ENCODE results near the gene RGS19.

Gene RGS19

DNA sequence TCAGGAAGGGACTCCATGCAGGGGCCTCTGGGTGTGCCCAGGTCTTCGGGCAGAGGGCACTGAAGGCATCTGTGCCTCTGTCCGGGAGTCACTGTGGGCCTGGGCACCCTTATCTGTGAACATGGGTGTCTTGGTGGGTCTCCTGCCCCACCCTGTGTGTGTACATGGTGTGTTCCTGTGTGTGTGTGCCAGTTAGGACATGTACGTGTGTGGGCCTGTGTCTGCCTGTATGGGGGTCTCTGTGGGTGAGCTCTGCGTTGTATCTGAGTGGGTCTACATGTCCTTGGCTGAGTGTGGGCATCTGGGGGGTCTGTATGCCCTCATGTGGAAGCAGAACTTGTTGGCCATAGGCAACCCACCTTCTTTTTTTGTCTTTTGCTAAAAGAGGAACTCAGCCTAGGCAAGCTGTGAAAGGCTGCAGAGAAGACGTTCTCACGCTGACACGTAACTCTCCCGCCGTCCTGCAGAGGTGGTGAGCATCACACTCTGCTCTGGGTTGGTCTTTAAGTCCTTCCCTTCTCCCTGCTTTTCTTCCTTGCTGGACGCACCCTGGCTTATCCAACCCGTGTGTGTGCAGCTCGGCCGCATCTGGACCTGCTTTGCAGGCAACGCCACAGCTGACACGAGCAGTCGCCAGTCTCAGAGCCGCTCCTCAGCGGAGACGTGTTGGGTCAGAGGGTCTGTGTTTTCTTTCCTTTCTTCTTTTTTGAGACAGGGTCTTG lies 28.6 kb upstream of the RGS19 start:
- no peak for DNase-seq (ENCODE audit: extremely low spot score)
- POLR2A ChIA-PET = interaction anchor here (1.1 kb wide), 1 partner anchor 45 kb away, joined by 3 read pairs; the partner anchor contains the start of gene TCEA2
- CTCF ChIA-PET = no interaction called here
- no peak for TF ChIP-seq ARNT (IDR thresholded peaks at IDR 0.05)
- no peak for TF ChIP-seq BHLHE40 (IDR thresholded peaks at IDR 0.05; ENCODE audit: borderline replicate concordance)
- TF ChIP-seq FOXK2 (IDR thresholded peaks at IDR 0.05) = no peak
- no peak for TF ChIP-seq LEF1 (IDR thresholded peaks at IDR 0.05; ENCODE audit: borderline replicate concordance)
- TF ChIP-seq, protein P1, sequence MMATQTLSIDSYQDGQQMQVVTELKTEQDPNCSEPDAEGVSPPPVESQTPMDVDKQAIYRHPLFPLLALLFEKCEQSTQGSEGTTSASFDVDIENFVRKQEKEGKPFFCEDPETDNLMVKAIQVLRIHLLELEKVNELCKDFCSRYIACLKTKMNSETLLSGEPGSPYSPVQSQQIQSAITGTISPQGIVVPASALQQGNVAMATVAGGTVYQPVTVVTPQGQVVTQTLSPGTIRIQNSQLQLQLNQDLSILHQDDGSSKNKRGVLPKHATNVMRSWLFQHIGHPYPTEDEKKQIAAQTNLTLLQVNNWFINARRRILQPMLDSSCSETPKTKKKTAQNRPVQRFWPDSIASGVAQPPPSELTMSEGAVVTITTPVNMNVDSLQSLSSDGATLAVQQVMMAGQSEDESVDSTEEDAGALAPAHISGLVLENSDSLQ (IDR thresholded peaks at IDR 0.05) = no peak
- TF ChIP-seq NFRKB (IDR thresholded peaks at IDR 0.05) = no peak
- no peak for TF ChIP-seq FOXM1 (IDR thresholded peaks at IDR 0.05; ENCODE audit: borderline replicate concordance)
- no peak for TF ChIP-seq SUZ12 (IDR thresholded peaks at IDR 0.05)
- no peak for TF ChIP-seq ELF4 (IDR thresholded peaks at IDR 0.05)
- no peak for TF ChIP-seq CTBP1 (IDR thresholded peaks at IDR 0.05; ENCODE audit: borderline replicate concordance)
- TF ChIP-seq FOXA1 (IDR thresholded peaks at IDR 0.05) = no peak
- no peak for TF ChIP-seq SP1 (IDR thresholded peaks at IDR 0.05)
- no peak for TF ChIP-seq ZNF384 (IDR thresholded peaks at IDR 0.05)
- no peak for TF ChIP-seq TARDBP (IDR thresholded peaks at IDR 0.05)

DNA sequence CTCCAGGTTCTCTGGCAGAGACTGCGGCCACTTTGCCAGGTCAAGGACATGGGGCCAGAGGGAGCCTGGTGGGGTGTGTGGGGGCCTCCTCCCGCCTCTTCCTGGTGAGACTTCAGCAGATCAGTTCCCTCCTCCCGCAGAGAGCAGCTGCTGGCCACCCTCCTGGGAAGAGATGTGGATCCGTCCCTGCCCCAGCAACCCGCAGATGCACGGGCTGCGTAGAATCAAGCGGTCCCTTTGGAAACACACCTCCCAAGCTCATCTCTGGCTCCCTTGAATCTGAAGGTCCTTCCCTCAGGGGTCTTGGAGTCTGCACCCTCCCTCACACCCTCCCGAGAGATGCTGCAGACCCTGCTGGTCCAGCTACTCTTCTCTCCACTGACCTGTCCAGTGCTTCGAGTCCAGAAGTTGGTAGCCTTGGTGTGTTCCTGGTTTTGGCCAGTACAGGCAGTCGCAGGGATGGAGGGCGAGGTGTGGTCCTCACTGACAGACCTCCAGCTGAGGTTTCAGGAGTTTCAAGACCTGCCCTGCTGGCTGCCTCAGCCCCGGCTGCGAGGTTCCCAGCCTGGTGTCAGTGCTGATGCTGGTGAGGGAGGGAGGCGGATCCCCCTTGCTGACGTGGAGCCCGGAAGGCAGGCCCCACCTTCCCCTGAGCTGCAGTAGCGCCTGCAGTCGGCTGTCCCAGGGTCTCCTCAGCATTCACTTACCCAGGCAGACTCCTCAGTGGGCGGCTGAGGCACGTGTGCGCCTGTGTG lies 27.8 kb upstream of the RGS19 start, which contains the start of gene NPBWR2:
NPBWR2 (minus strand) TSS at position 585 of the 755 bp plus-strand sequence. CDS start 734 bp downstream, outside the sequence.
- DNase-seq (ENCODE audit: extremely low spot score) = no peak
- CTCF ChIA-PET = no interaction called here

DNA sequence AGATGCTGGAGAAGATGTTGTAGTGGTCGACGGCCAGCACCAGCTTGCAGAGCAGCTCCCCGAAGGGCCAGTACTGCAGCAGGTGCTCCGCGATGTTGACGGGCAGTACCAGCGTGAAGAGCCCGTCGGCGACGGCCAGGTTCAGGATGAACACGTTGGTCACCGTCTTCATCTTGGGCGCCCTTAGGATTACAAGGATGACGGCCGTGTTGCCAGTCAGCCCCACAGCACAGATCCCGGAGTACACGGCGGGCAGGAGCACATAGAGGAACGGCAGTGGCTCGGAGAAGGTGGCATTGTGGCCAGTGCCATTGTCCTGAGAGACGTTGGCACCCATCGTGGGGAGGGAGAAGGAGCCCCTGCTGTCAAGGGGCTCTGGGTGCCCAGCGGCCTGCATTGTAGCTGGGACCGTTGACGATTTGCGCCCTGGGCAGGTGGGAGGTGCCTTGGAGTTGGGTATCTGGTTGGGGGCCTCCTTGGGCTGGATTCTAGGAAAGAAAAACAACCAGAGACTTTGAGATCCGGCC lies 27.2 kb upstream of the RGS19 start:
- CTCF ChIA-PET = no interaction called here
- TF ChIP-seq FOXK2 (IDR thresholded peaks at IDR 0.05) = no peak
- no peak for TF ChIP-seq FOXM1 (IDR thresholded peaks at IDR 0.05; ENCODE audit: borderline replicate concordance)
- TF ChIP-seq BHLHE40 (IDR thresholded peaks at IDR 0.05; ENCODE audit: borderline replicate concordance) = no peak
- TF ChIP-seq ELF4 (IDR thresholded peaks at IDR 0.05) = no peak
- no peak for TF ChIP-seq FOXA1 (IDR thresholded peaks at IDR 0.05)
- TF ChIP-seq TARDBP (IDR thresholded peaks at IDR 0.05) = no peak
- DNase-seq (ENCODE audit: extremely low spot score) = no peak
- POLR2A ChIA-PET = interaction anchor here (0.8 kb wide), 1 partner anchor 44 kb away, joined by 3 read pairs; the partner anchor contains the start of gene TCEA2

More for the DNA sequence above, 27.8 kb upstream of the RGS19 start, which contains the start of gene NPBWR2:
- TF ChIP-seq LEF1 (IDR thresholded peaks at IDR 0.05; ENCODE audit: borderline replicate concordance) = no peak
- POLR2A ChIA-PET = no interaction called here

DNA sequence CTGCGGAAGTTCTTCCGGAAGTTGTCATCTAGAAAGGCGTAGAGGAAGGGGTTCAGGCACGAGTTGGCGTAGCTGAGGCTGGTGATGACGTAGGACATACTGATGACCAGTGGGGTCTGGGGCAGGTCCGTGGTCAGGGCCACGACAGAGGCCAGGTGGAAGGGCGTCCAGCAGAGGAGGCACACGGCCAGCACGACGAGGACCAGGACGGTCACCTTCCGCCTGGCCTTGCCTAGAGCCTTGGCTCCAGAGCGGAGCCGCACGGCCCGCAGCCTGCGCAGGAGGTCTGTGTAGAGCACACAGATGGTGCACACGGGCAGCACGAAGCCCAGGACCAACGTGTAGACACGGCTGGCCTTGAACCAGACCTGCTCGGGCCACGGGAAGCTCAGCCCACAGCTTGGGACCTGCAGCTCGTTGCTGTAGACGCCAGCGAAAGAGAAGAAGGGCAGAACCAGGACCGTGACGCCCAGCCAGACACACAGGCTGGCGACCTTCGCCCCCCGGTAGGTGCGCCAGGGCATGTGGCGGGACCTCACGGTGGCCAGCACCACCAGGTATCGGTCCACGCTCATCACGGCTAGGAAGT lies 26.6 kb upstream of the RGS19 start:
- no peak for TF ChIP-seq SP1 (IDR thresholded peaks at IDR 0.05)
- no peak for TF ChIP-seq LEF1 (IDR thresholded peaks at IDR 0.05; ENCODE audit: borderline replicate concordance)
- no peak for TF ChIP-seq NFRKB (IDR thresholded peaks at IDR 0.05)
- ChIA-PET CTCF (no interaction called here), POLR2A (interaction anchor here (0.8 kb wide), 1 partner anchor 43 kb away, joined by 3 read pairs; the partner anchor contains the start of gene TCEA2)
- no peak for DNase-seq (ENCODE audit: extremely low spot score)

DNA sequence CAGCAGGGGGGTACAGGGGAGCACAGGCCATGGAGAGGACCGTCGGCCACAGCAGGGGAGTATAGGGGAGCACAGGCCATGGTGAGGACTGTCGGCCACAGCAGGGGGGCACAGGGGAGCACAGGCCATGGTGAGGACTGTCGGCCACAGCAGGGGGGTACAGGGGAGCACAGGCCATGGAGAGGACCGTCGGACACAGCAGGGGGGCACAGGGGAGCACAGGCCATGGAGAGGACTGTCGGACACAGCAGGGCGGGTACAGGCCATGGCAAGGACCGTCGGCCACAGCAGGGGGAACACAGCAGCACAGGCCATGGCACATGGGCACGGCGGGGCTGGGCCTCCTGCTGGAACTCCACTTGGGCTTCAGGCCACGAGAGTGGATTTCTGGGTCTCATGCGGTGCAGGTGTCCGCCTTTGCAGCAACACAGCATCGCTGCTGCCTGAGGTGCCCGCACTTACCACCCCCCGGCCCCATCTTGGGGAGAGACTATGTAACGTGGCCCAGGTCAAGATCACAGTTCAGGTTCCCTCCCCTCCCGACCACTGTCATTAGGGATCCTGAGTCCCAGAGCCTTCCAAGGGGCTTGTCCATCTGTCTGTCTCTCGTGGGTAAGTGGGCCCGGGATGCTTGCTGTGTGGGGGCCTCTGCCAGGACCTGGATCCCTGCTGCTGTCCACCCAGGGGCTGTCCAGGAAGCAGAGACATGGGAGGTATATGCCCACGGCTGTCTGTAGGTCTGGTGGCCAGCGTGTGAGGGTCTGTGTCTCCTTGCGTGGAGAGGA lies 25.5 kb upstream of the RGS19 start:
- POLR2A ChIA-PET = no interaction called here
- DNase-seq (ENCODE audit: extremely low spot score) = no peak
- no peak for TF ChIP-seq LEF1 (IDR thresholded peaks at IDR 0.05; ENCODE audit: borderline replicate concordance)
- no peak for TF ChIP-seq FOXK2 (IDR thresholded peaks at IDR 0.05)
- TF ChIP-seq HDGF (IDR thresholded peaks at IDR 0.05; ENCODE audit: borderline replicate concordance) = no peak
- CTCF ChIA-PET = no interaction called here

DNA sequence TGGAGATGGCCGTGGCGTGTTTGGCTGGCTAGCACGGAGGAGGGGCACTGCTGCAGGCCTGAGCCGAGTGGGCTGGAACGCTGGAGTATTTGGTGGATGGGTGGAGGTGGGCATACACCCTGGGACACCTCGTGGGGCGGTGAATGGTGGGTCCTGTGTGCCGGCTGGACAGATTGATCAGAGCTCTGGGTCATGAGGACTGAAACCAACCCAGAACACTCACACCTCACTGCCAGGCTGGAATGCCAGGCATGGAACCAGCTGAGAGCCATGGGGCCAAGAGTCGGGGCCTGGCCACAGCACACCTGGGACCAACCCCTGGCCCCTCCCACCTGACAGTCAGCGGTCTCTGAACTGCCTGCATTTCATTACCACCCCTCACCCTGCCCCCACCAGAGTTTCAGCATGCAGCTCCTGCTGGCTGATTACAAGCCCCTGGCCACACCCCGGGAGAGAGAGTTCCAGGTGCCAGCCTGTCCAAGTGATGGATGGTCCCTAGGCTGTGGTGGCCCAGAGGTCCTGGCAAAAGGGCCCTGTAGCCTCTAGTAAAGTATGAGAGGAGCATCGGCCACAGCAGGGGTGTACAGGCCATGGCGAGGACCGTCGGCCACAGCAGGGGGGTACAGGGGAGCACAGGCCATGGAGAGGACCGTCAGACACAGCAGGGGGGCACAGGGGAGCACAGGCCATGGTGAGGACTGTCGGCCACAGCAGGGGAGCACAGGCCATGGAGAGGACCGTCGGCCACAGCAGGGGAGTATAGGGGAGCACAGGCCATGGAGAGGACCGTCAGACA lies 24.8 kb upstream of the RGS19 start:
- no peak for DNase-seq (ENCODE audit: extremely low spot score)
- POLR2A ChIA-PET = no interaction called here
- CTCF ChIA-PET = no interaction called here
- TF ChIP-seq ZNF384 (IDR thresholded peaks at IDR 0.05) = no peak
- no peak for TF ChIP-seq TARDBP (IDR thresholded peaks at IDR 0.05)
- no peak for TF ChIP-seq LEF1 (IDR thresholded peaks at IDR 0.05; ENCODE audit: borderline replicate concordance)
- TF ChIP-seq ELF4 (IDR thresholded peaks at IDR 0.05) = no peak
- TF ChIP-seq FOXA1 (IDR thresholded peaks at IDR 0.05) = no peak
- no peak for TF ChIP-seq SUZ12 (IDR thresholded peaks at IDR 0.05)
- TF ChIP-seq L3MBTL2 (conservative IDR thresholded peaks at IDR 0.05) = no peak
- TF ChIP-seq FOXK2 (IDR thresholded peaks at IDR 0.05) = no peak
- no peak for TF ChIP-seq ARNT (IDR thresholded peaks at IDR 0.05)
- TF ChIP-seq, protein P1 (IDR thresholded peaks at IDR 0.05) = no peak
- no peak for TF ChIP-seq HDGF (IDR thresholded peaks at IDR 0.05; ENCODE audit: borderline replicate concordance)
- no peak for TF ChIP-seq SP1 (IDR thresholded peaks at IDR 0.05)

Data from HEK293T (cell line).